MCF 10A (cell line): Measurements from ENCODE around the gene NLRC5. TPM values are rescaled to one million over a fixed set of nuclear protein-coding genes. Genes with fewer than 3 reads are reported as not detected.
A peak's percentile ranks its signal among the peaks of the same experiment; 100 is the strongest.

Experiments used
- BruUV-seq: library from RNA; stranded (reverse); fragments of 400-500 nt; replicated peaks from 2 replicates; lab custom pipeline; 2021; lab: Mats Ljungman, UMichigan
- CTCF ChIA-PET: fragments of 300-600 bp; sonication (Branson Sonifier 250); formaldehyde crosslinking; extraction: SDS; loops from one replicate; lab custom pipeline; 2021; ENCODE audit warnings: antibody characterized with exemption, inconsistent platforms; lab: Yijun Ruan, JAX
- POLR2A ChIA-PET: fragments of 300-600, 350-650 bp; sonication (Branson Sonifier 250); formaldehyde crosslinking; extraction: SDS; loops from one replicate; lab custom pipeline; 2020; ENCODE audit warnings: antibody characterized with exemption, inconsistent platforms; lab: Yijun Ruan, JAX
- DNase-seq: peaks from one replicate; pipeline ENCODE4 v3.0.0-alpha.2; 2018; ENCODE audit not compliant: unreplicated experiment
- H3K27ac Mint-ChIP-seq: one replicate; pipeline ENCODE4 v1.8.0; 2022; ENCODE audit warnings: mild to moderate bottlenecking, low read depth, mixed read lengths; ENCODE audit not compliant: unreplicated experiment
- H3K27me3 Mint-ChIP-seq: one replicate; pipeline ENCODE4 v1.8.0; 2022; ENCODE audit warnings: mixed read lengths; ENCODE audit not compliant: insufficient read depth, unreplicated experiment
- H3K36me3 Mint-ChIP-seq: one replicate; pipeline ENCODE4 v1.8.0; 2022; ENCODE audit warnings: mild to moderate bottlenecking, moderate library complexity, mixed read lengths; ENCODE audit not compliant: insufficient read depth, unreplicated experiment
- H3K4me1 Mint-ChIP-seq: one replicate; pipeline ENCODE4 v1.8.0; 2022; ENCODE audit warnings: mixed read lengths; ENCODE audit not compliant: insufficient read depth, unreplicated experiment
- H3K4me3 Mint-ChIP-seq: one replicate; pipeline ENCODE4 v1.8.0; 2022; ENCODE audit warnings: mild to moderate bottlenecking, moderate library complexity, mixed read lengths; ENCODE audit not compliant: unreplicated experiment
- H3K9me3 Mint-ChIP-seq: one replicate; pipeline ENCODE4 v1.8.0; 2022; ENCODE audit warnings: mixed read lengths; ENCODE audit not compliant: unreplicated experiment
- intact Hi-C: fragments of 100-400 bp; cut with micrococcal nuclease; formaldehyde crosslinking; loops from 2 replicates; pipeline ENCODE4 v1.14.1; 2022
- total RNA-seq: library from RNA; stranded (reverse); gene quantifications from 2 replicates; pipeline ENCODE4 v1.2.3, GENCODE V29; 2022
- TF ChIP-seq, protein P1 (sequence below): fragments of 200-600 bp; IDR thresholded peaks from one replicate; pipeline ENCODE4 v1.8.0; 2022; ENCODE audit warnings: antibody characterized with exemption, mild to moderate bottlenecking; ENCODE audit not compliant: unreplicated experiment

NLRC5 gene
- total RNA-seq, 1 experiment from 2014 or later, result 8.0 TPM

GRCh38 chr16:57054771-57055170 is 65.4 kb downstream of the NLRC5 start:
- H3K36me3 Mint-ChIP-seq, result no peaks in the 10 kb centered on the region
- POLR2A ChIA-PET, result no interaction called here
- CTCF ChIA-PET, result no interaction called here
- TF ChIP-seq, protein P1, sequence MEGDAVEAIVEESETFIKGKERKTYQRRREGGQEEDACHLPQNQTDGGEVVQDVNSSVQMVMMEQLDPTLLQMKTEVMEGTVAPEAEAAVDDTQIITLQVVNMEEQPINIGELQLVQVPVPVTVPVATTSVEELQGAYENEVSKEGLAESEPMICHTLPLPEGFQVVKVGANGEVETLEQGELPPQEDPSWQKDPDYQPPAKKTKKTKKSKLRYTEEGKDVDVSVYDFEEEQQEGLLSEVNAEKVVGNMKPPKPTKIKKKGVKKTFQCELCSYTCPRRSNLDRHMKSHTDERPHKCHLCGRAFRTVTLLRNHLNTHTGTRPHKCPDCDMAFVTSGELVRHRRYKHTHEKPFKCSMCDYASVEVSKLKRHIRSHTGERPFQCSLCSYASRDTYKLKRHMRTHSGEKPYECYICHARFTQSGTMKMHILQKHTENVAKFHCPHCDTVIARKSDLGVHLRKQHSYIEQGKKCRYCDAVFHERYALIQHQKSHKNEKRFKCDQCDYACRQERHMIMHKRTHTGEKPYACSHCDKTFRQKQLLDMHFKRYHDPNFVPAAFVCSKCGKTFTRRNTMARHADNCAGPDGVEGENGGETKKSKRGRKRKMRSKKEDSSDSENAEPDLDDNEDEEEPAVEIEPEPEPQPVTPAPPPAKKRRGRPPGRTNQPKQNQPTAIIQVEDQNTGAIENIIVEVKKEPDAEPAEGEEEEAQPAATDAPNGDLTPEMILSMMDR, result no peak
- no peak for DNase-seq
- H3K4me3 Mint-ChIP-seq, result no peak overlapping the region
- H3K4me1 Mint-ChIP-seq, result peaks cover under 1% of the 10 kb centered on the region
- no peaks in the 10 kb centered on the region for H3K27me3 Mint-ChIP-seq
- H3K27ac Mint-ChIP-seq, result no peak overlapping the region
- no peaks in the 10 kb centered on the region for H3K9me3 Mint-ChIP-seq
- intact Hi-C loops, result no loop called here
- no TSS peak for BruUV-seq

DNA sequence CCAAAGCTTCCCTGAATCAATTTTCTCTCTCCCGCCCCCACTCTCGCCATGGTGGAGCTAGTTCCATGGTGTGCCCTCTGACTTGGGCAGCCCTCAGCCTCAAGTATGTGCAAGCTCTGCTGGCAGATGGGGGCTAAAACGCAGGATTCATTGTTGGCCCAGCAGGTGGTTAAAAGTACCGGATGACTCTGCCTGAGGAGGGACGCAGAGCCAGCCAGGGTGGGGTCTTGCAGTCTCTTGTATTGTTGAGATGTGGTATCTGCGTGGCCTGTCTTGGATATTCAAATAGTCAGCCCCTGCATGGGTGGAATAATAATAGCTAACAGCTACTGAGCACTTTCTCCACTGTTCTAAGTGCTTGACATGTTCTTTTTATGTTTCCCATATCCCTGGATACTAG is 66.3 kb downstream of the NLRC5 start:
- POLR2A ChIA-PET, result no interaction called here
- Mint-ChIP-seq H3K36me3 (no peaks in the 10 kb centered on the region), H3K27me3 (no peaks in the 10 kb centered on the region), H3K9me3 (no peaks in the 10 kb centered on the region), H3K27ac (no peak overlapping the region), H3K4me1 (peaks cover 9% of the 10 kb centered on the region), H3K4me3 (no peak overlapping the region)
- no TSS peak for BruUV-seq
- DNase-seq, result no peak
- CTCF ChIA-PET, result interaction anchor here (0.6 to 0.9 kb wide), 2 partner anchors 28 to 181 kb away, joined by 3 to 4 read pairs; no protein-coding TSS in a partner anchor
- TF ChIP-seq, protein P1, result no peak
- intact Hi-C loops, result no loop called here

DNA sequence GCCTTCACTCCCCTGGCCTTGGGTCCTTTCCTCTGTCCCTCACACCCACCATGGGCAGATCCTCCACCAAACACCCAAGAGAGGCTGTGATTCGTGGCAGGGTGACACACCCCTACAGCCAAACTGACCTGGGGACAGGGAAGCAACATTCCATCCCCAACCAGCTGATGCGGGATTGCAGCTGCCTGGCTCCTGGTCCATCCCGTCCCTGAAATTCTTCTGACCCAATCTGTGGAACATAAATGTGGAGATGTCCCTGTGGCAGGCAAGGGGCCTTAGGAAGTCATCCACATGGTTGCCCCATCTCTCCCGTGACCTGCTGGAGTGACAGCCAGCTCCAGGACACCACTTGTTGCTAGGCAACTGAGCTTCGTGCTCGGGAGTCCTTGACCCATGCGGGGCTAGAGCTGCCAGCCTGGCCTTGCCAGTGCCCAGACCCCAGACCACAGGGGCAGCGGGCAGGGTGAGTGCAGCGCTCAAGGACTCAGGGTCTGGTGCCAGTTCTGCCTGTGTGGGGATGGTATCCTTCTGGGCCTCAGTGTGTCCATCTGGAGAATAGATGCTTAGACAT is 69.0 kb downstream of the NLRC5 start:
- H3K9me3 Mint-ChIP-seq, result no peaks in the 10 kb centered on the region
- CTCF ChIA-PET, result no interaction called here
- POLR2A ChIA-PET, result no interaction called here
- no TSS peak for BruUV-seq
- peaks cover 20% of the 10 kb centered on the region for H3K4me1 Mint-ChIP-seq
- intact Hi-C loops, result no loop called here
- no peaks in the 10 kb centered on the region for H3K36me3 Mint-ChIP-seq
- H3K4me3 Mint-ChIP-seq, result no peak overlapping the region
- DNase-seq, result no peak
- H3K27ac Mint-ChIP-seq, result no peak overlapping the region
- no peaks in the 10 kb centered on the region for H3K27me3 Mint-ChIP-seq
- TF ChIP-seq, protein P1, result no peak

GRCh38 chr16:57060323-57061083 is 71.1 kb downstream of the NLRC5 start:
- BruUV-seq, result no TSS peak
- intact Hi-C loops, result no loop called here
- POLR2A ChIA-PET, result interaction anchor here (1.7 to 2.0 kb wide), 2 partner anchors 71 to 127 kb away, joined by 3 to 5 read pairs; partner anchors contain the start of gene NLRC5
- DNase-seq, result no peak
- H3K27ac Mint-ChIP-seq, result peak overlapping the region; percentile 75
- H3K36me3 Mint-ChIP-seq, result peaks cover 7% of the 10 kb centered on the region
- CTCF ChIA-PET, result interaction anchor here (0.6 to 1.5 kb wide), 6 partner anchors 12 to 212 kb away, joined by 3 to 10 read pairs (median 4); partner anchors contain the start of gene CPNE2
- no peak overlapping the region for H3K4me3 Mint-ChIP-seq
- H3K27me3 Mint-ChIP-seq, result no peaks in the 10 kb centered on the region
- H3K9me3 Mint-ChIP-seq, result no peaks in the 10 kb centered on the region
- TF ChIP-seq, protein P1, result no peak
- H3K4me1 Mint-ChIP-seq, result peaks cover 20% of the 10 kb centered on the region
